Measurements from ENCODE around the gene INPP4A.

- TF ChIP-seq POLR2A (IDR thresholded peaks at IDR 0.05) (no peak), CTCF (IDR thresholded peaks at IDR 0.05) (no peak)
Measured at GRCh38 chr2:98548920-98549818, 104.5 kb downstream of the INPP4A start.

Measured in esophagus squamous epithelium (tissue), 4 donors.